Naive B cell (primary cell): ENCODE measurements around the gene MBD3L2. TPM values are rescaled to one million over a fixed set of nuclear protein-coding genes. Genes with fewer than 3 reads are reported as not detected.

ENCODE experiments used
- ATAC-seq, 2 donors: fragments of 150-1000 bp; cut with Tn5 transposase; 2 replicates each; pipeline ENCODE4 v1.10.0; 2021; ENCODE audit warnings: low read depth in 2 of 2, mild to moderate bottlenecking in 2 of 2, moderate library complexity in 2 of 2
- DNase-seq: peaks from one replicate; pipeline ENCODE4 v3.0.0; 2022
- H3K27ac Mint-ChIP-seq, 6 donors: one replicate each; pipeline ENCODE4 v1.8.0; 2020 to 2022; ENCODE audit warnings: mild to moderate bottlenecking in 6 of 6, mixed read lengths in 6 of 6, moderate library complexity in 5 of 6, inconsistent platforms in 2 of 6
- H3K27me3 Mint-ChIP-seq, 3 donors: one replicate each; pipeline ENCODE4 v1.8.0; 2021 to 2022; ENCODE audit warnings: mixed read lengths in 3 of 3, mild to moderate bottlenecking in 1 of 3
- H3K36me3 Mint-ChIP-seq, 2 donors: one replicate each; pipeline ENCODE4 v1.8.0; 2020 to 2022; ENCODE audit warnings: mixed read lengths in 2 of 2, inconsistent platforms in 1 of 2, mild to moderate bottlenecking in 1 of 2
- H3K4me1 Mint-ChIP-seq, 3 donors: one replicate each; pipeline ENCODE4 v1.8.0; 2020 to 2022; ENCODE audit warnings: mixed read lengths in 3 of 3, inconsistent platforms in 1 of 3, mild to moderate bottlenecking in 1 of 3, moderate library complexity in 1 of 3
- H3K4me3 Mint-ChIP-seq, 8 donors: one replicate each; pipeline ENCODE4 v1.8.0; 2020 to 2022; ENCODE audit warnings: mild to moderate bottlenecking in 8 of 8, mixed read lengths in 8 of 8, moderate library complexity in 8 of 8, inconsistent platforms in 2 of 8
- H3K9me3 Mint-ChIP-seq, 7 donors: one replicate each; pipeline ENCODE4 v1.8.0; 2020 to 2022; ENCODE audit warnings: mixed read lengths in 7 of 7, mild to moderate bottlenecking in 5 of 7, inconsistent platforms in 2 of 7, moderate library complexity in 1 of 7
- polyA plus RNA-seq, 6 donors: library from polyadenylated mRNA; unstranded; fragments of 300-500 nt; fragmentation: Illumina TruSeq; gene quantifications; one replicate each; pipeline ENCODE4 v1.2.3, GENCODE V29; 2021; ENCODE audit warnings: low read depth in 6 of 6

MBD3L2 gene
- polyA plus RNA-seq, 6 donors from 2014 or later: not detected

- Mint-ChIP-seq H3K4me1 (peaks cover 10 to 15% (median 12%) of the 10 kb centered on the region in 3 donors), H3K36me3 (peaks cover 9 to 14% of the 10 kb centered on the region in 2 donors), H3K9me3 (peaks cover 0 to 4% (median 0%) of the 10 kb centered on the region in 7 donors), H3K4me3 (peak within 1 kb of the TSS; percentile 91 to 98 (median 98)), H3K27ac (peak within 1 kb of the TSS; percentile 90 to 98 (median 94)), H3K27me3 (no peaks in the 10 kb centered on the region)
- ATAC-seq: peak; percentile 93
- DNase-seq: peak; percentile 99
Measured at GRCh38 chr19:7069042-7069903, 20.2 kb downstream of the MBD3L2 start, which contains the start of gene ZNF557. Gene ZNF557, plus strand, starts transcription at chr19:7069703. Its CDS starts 5,372 bp downstream, at chr19:7075075.

GRCh38 chr19:7069904-7070226 is 20.7 kb downstream of the MBD3L2 start:
- H3K4me3 Mint-ChIP-seq: peak overlapping the region; percentile 91 to 98 (median 98)
- H3K27ac Mint-ChIP-seq: peak overlapping the region; percentile 81 to 98 (median 94)
- ATAC-seq (peak; percentile 3 to 7), DNase-seq (no peak)
- H3K36me3 Mint-ChIP-seq: peaks cover 11 to 20% of the 10 kb centered on the region in 2 donors
- H3K9me3 Mint-ChIP-seq: peaks cover 0 to 4% (median 0%) of the 10 kb centered on the region in 7 donors
- peaks cover 10 to 17% (median 15%) of the 10 kb centered on the region in 3 donors for H3K4me1 Mint-ChIP-seq
- H3K27me3 Mint-ChIP-seq: no peaks in the 10 kb centered on the region

DNA sequence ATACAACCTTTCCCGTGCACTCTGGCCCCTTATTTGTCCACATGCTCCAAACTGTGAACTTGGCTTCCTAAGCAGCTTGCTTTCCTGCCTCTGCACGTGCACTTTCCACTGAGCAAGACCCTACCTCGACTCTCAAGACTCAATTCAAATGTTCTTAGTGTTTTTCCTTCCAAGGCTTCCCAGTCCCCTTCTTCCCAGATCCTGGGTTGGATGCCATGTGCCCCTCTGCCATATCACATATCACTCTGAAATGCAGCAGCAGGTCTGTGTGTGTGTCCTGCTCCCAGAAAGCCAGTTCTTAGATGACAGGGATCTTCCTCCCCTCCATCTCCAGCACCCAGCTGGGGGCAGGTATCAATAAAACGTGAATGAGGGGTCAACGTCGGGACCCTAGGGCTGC is 23.4 kb downstream of the MBD3L2 start:
- Mint-ChIP-seq H3K27ac (peak overlapping the region in 3 of 6 donors; percentile 28 to 65 (median 61)), H3K27me3 (no peaks in the 10 kb centered on the region), H3K4me3 (peak overlapping the region; percentile 0 to 83 (median 49)), H3K9me3 (peaks cover 2 to 11% (median 10%) of the 10 kb centered on the region in 7 donors), H3K36me3 (peaks cover 29 to 41% of the 10 kb centered on the region in 2 donors), H3K4me1 (peaks cover 10 to 17% (median 15%) of the 10 kb centered on the region in 3 donors)
- DNase-seq: no peak
- ATAC-seq: no peak

GRCh38 chr19:7074705-7075282 is 25.7 kb downstream of the MBD3L2 start:
- Mint-ChIP-seq H3K36me3 (peaks cover 48 to 64% of the 10 kb centered on the region in 2 donors), H3K4me3 (peak overlapping the region in 1 of 8 donors; percentile 18), H3K27me3 (no peaks in the 10 kb centered on the region), H3K9me3 (peaks cover 7 to 34% (median 27%) of the 10 kb centered on the region in 7 donors), H3K4me1 (peaks cover 0 to 14% (median 9%) of the 10 kb centered on the region in 3 donors), H3K27ac (no peak overlapping the region)
- ATAC-seq: no peak
- no peak for DNase-seq

- Mint-ChIP-seq H3K9me3 (peaks cover 8 to 47% (median 37%) of the 10 kb centered on the region in 7 donors), H3K36me3 (peaks cover 59 to 74% of the 10 kb centered on the region in 2 donors), H3K4me3 (no peak overlapping the region), H3K27me3 (no peaks in the 10 kb centered on the region), H3K27ac (no peak overlapping the region), H3K4me1 (peaks cover 0 to 14% (median 9%) of the 10 kb centered on the region in 3 donors)
- ATAC-seq (no peak), DNase-seq (no peak)
Measured at GRCh38 chr19:7076151-7076550, 27.0 kb downstream of the MBD3L2 start.

DNA sequence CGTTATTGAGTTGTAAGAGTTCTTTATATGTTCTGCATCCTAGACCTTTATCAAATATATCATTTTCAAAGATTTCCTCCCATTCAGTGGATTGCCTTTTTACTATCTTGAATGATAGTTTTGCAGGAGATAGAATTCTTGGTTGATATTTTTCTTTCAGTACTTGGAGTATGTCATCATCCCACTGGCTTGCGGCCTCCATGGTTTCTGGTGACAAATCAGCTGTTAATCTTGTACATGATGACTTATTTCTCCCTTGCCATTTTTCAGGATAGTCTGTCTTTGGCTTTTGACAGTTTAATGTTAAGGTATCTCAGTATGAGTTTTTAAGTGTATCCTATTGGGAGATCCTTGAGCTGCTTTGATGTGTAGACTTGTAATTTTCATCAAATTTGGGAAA is 28.9 kb downstream of the MBD3L2 start:
- peak overlapping the region in 1 of 8 donors; percentile 73 for H3K4me3 Mint-ChIP-seq
- peaks cover 0 to 7% (median 2%) of the 10 kb centered on the region in 3 donors for H3K4me1 Mint-ChIP-seq
- ATAC-seq (no peak), DNase-seq (no peak)
- H3K27me3 Mint-ChIP-seq: no peaks in the 10 kb centered on the region
- peaks cover 67 to 77% of the 10 kb centered on the region in 2 donors for H3K36me3 Mint-ChIP-seq
- no peak overlapping the region for H3K27ac Mint-ChIP-seq
- H3K9me3 Mint-ChIP-seq: peaks cover 13 to 66% (median 52%) of the 10 kb centered on the region in 7 donors

DNA sequence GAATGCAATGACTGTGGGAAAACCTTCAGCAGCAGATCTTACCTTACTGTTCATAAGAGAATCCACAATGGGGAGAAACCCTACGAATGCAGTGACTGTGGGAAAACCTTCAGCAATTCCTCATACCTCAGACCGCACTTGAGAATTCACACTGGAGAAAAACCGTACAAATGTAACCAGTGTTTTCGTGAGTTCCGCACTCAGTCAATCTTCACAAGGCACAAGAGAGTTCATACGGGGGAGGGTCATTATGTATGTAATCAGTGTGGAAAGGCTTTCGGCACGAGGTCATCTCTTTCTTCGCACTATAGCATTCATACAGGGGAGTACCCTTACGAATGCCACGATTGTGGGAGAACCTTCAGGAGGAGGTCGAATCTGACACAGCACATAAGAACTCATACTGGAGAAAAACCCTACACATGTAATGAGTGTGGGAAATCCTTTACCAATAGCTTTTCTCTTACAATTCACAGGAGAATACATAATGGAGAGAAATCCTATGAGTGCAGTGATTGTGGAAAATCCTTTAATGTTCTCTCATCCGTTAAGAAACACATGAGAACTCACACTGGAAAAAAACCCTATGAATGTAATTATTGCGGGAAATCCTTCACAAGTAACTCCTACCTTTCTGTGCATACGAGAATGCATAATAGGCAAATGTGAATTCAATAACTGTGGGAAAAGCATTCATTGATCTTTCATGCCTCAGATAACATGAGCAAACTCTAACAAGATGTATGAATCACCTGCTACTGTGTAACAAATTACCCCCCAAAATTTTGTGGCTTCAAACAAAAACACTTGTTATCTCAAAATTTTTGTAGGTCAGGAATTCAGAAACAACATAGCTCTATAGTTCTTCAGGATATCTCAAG is 34.2 kb downstream of the MBD3L2 start:
- H3K4me1 Mint-ChIP-seq: peaks cover 0 to 6% (median 0%) of the 10 kb centered on the region in 3 donors
- no peaks in the 10 kb centered on the region for H3K27me3 Mint-ChIP-seq
- DNase-seq (no peak), ATAC-seq (no peak)
- H3K9me3 Mint-ChIP-seq: peaks cover 16 to 93% (median 71%) of the 10 kb centered on the region in 7 donors
- H3K36me3 Mint-ChIP-seq: peaks cover 49 to 56% of the 10 kb centered on the region in 2 donors
- no peak overlapping the region for H3K27ac Mint-ChIP-seq
- H3K4me3 Mint-ChIP-seq: peak overlapping the region in 1 of 8 donors; percentile 10

- Mint-ChIP-seq H3K36me3 (peaks cover 6 to 21% of the 10 kb centered on the region in 2 donors), H3K4me3 (no peak overlapping the region), H3K4me1 (peaks cover 0 to 3% (median 0%) of the 10 kb centered on the region in 3 donors), H3K27me3 (no peaks in the 10 kb centered on the region), H3K9me3 (peaks cover 6 to 79% (median 53%) of the 10 kb centered on the region in 7 donors), H3K27ac (no peak overlapping the region)
- DNase-seq: no peak
- no peak for ATAC-seq
Measured at GRCh38 chr19:7088999-7089398, 39.9 kb downstream of the MBD3L2 start.

DNA sequence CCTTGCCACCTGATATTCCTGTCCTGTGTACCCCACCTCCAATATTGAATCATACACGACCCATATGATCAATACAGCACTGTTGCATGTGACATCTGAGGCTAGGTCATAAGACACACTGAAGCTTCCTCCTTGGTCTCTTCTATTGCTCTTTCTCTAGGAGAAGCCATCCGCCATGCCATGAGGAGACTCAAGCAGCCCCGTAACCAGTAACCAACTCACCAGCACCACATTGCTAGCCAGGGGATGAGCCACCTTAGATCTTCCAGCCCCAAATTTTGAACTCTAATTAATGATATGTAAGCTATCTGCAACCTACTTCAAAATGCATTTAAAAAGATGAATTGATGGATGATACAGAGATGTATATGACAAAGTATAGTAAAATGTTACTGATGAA is 49.0 kb downstream of the MBD3L2 start:
- ATAC-seq: no peak
- H3K4me1 Mint-ChIP-seq: peaks cover 13 to 28% (median 20%) of the 10 kb centered on the region in 3 donors
- H3K36me3 Mint-ChIP-seq: peaks cover 8 to 10% of the 10 kb centered on the region in 2 donors
- peak overlapping the region; percentile 91 to 99 (median 97) for H3K4me3 Mint-ChIP-seq
- H3K27ac Mint-ChIP-seq: peak overlapping the region in 5 of 6 donors; percentile 34 to 95 (median 92)
- no peak for DNase-seq
- H3K27me3 Mint-ChIP-seq: no peaks in the 10 kb centered on the region
- peaks cover 9 to 38% (median 30%) of the 10 kb centered on the region in 7 donors for H3K9me3 Mint-ChIP-seq

GRCh38 chr19:7098701-7099596 is 49.8 kb downstream of the MBD3L2 start:
- ATAC-seq (peak; percentile 88), DNase-seq (peak; percentile 87)
- Mint-ChIP-seq H3K4me3 (peak overlapping the region; percentile 91 to 99 (median 97)), H3K27me3 (no peaks in the 10 kb centered on the region), H3K9me3 (peaks cover 9 to 30% (median 23%) of the 10 kb centered on the region in 7 donors), H3K36me3 (peaks cover 8 to 10% of the 10 kb centered on the region in 2 donors), H3K27ac (peak overlapping the region; percentile 83 to 98 (median 94)), H3K4me1 (peaks cover 13 to 28% (median 20%) of the 10 kb centered on the region in 3 donors)

- Mint-ChIP-seq H3K27ac (peak overlapping the region in 5 of 6 donors; percentile 72 to 98 (median 94)), H3K4me3 (peak overlapping the region; percentile 91 to 99 (median 97)), H3K27me3 (no peaks in the 10 kb centered on the region), H3K4me1 (peaks cover 13 to 28% (median 20%) of the 10 kb centered on the region in 3 donors), H3K36me3 (peaks cover 8 to 10% of the 10 kb centered on the region in 2 donors), H3K9me3 (peaks cover 9 to 27% (median 21%) of the 10 kb centered on the region in 7 donors)
- no peak for DNase-seq
- ATAC-seq: no peak
Measured at GRCh38 chr19:7099597-7099921, 50.4 kb downstream of the MBD3L2 start.
